OCI-LY3 (cell line): ENCODE data around the gene C12orf43.
A peak's percentile ranks its signal among the peaks of the same experiment; 100 is the strongest.

Experiments
- H2AFZ ChIP-seq: fragments of 200-600, 300-600 bp; shearing (Covaris generic); 2 replicates; pipeline ENCODE4 v1.6.0; 2014; ENCODE audit warnings: antibody characterized with exemption, low read depth, low read length
- H3K27ac ChIP-seq: fragments of 200-600, 300-600 bp; sonication (generic); 2 replicates; pipeline ENCODE4 v1.5.1; 2014; ENCODE audit warnings: mild to moderate bottlenecking, low read length, moderate library complexity, mixed read lengths
- H3K27me3 ChIP-seq: fragments of 200-600, 300-600 bp; sonication (generic); 2 replicates; pipeline ENCODE4 v1.6.1; 2014; ENCODE audit warnings: low read depth, low read length, mixed read lengths
- H3K36me3 ChIP-seq: fragments of 200-600, 300-600 bp; sonication (generic); replicated peaks from 2 replicates; pipeline ENCODE3; 2014; ENCODE audit warnings: low read depth, low read length, mixed read lengths
- H3K4me1 ChIP-seq: fragments of 300-600, 200-600 bp; sonication (generic); 2 replicates; pipeline ENCODE4 v1.6.1; 2014; ENCODE audit warnings: low read length, mixed read lengths
- H3K4me2 ChIP-seq: fragments of 200-600, 300-600 bp; sonication (generic); 2 replicates; pipeline ENCODE4 v1.6.1; 2014; ENCODE audit warnings: low read length, mixed read lengths
- H3K4me3 ChIP-seq: fragments of 300-600, 200-600 bp; sonication (generic); 2 replicates; pipeline ENCODE4 v1.5.1; 2014; ENCODE audit warnings: antibody characterized with exemption, mild to moderate bottlenecking, low read length, moderate library complexity
- H3K79me2 ChIP-seq: fragments of 300-600, 200-600 bp; shearing (Covaris generic); 2 replicates; pipeline ENCODE4 v1.6.1; 2014; ENCODE audit warnings: mild to moderate bottlenecking, low read length, mixed read lengths
- H3K9ac ChIP-seq: fragments of 300-600, 200-600 bp; shearing (Covaris generic); 2 replicates; pipeline ENCODE4 v1.6.0; 2014; ENCODE audit warnings: mild to moderate bottlenecking, low read length, moderate library complexity
- H3K9me3 ChIP-seq: fragments of 200-600, 300-600 bp; shearing (Covaris generic); 2 replicates; pipeline ENCODE4 v1.6.1; 2014; ENCODE audit warnings: low read length, mixed read lengths; ENCODE audit not compliant: insufficient read depth
- H4K20me1 ChIP-seq: fragments of 200-600, 300-600 bp; sonication (generic); 2 replicates; pipeline ENCODE4 v1.6.1; 2016; ENCODE audit warnings: low read length, mixed read lengths; ENCODE audit not compliant: insufficient read depth
- EZH2phosphoT487 ChIP-seq: fragments of 200-600 bp; shearing (Covaris generic); IDR thresholded peaks from 2 replicates; pipeline ENCODE4 v1.6.1; 2018; ENCODE audit warnings: antibody characterized with exemption, mixed run types, low read depth
- TF ChIP-seq, protein P1 (sequence below): fragments of 200-600, 300-600 bp; sonication (generic); IDR thresholded peaks from 2 replicates; pipeline ENCODE4 v1.5.1; 2014; ENCODE audit warnings: antibody characterized with exemption, low read length, low read depth

The C12orf43 gene

GRCh38 chr12:121013715-121014114 is 2.6 kb downstream of the C12orf43 start:
- Histone ChIP-seq H3K4me3 (no peak overlapping the region), H3K27me3 (no peaks in the 10 kb centered on the region)
- TF ChIP-seq, protein P1, sequence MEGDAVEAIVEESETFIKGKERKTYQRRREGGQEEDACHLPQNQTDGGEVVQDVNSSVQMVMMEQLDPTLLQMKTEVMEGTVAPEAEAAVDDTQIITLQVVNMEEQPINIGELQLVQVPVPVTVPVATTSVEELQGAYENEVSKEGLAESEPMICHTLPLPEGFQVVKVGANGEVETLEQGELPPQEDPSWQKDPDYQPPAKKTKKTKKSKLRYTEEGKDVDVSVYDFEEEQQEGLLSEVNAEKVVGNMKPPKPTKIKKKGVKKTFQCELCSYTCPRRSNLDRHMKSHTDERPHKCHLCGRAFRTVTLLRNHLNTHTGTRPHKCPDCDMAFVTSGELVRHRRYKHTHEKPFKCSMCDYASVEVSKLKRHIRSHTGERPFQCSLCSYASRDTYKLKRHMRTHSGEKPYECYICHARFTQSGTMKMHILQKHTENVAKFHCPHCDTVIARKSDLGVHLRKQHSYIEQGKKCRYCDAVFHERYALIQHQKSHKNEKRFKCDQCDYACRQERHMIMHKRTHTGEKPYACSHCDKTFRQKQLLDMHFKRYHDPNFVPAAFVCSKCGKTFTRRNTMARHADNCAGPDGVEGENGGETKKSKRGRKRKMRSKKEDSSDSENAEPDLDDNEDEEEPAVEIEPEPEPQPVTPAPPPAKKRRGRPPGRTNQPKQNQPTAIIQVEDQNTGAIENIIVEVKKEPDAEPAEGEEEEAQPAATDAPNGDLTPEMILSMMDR, result peak; percentile 26
- TF ChIP-seq EZH2phosphoT487, result no peak

DNA sequence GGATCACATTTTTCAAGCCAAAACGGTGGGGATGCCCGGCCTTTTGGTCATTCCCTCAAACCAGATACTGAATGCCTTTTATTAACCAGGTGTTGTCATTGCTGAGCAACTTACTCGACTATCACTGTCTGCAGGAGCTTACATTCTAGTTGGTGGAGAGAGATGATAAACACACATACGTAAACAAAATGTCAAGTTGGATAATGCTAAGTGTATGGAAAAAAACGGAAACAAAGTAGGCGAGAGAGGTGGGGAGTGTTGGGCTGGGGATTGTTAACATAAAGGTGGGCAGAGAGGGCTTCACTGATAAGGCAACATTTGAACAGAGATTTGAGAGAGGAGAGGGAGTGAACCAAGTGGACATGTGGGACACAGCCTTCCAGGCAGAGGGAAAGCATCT is 4.5 kb downstream of the C12orf43 start:
- H3K4me1 ChIP-seq, result peaks cover 8% of the 10 kb centered on the region
- no peak overlapping the region for H2AFZ ChIP-seq
- no peak overlapping the region for H3K4me2 ChIP-seq
- TF ChIP-seq, protein P1, result no peak
- no peak for TF ChIP-seq EZH2phosphoT487
- H3K27ac ChIP-seq, result no peak overlapping the region
- H3K9ac ChIP-seq, result no peak overlapping the region
- H4K20me1 ChIP-seq, result no peaks in the 10 kb centered on the region
- peaks cover 17% of the 10 kb centered on the region for H3K79me2 ChIP-seq
- no peak overlapping the region for H3K4me3 ChIP-seq
- H3K36me3 ChIP-seq, result peaks cover 29% of the 10 kb centered on the region
- no peaks in the 10 kb centered on the region for H3K9me3 ChIP-seq
- H3K27me3 ChIP-seq, result no peaks in the 10 kb centered on the region

More at GRCh38 chr12:121013715-121014114, 2.6 kb downstream of the C12orf43 start:
- Histone ChIP-seq H3K79me2 (peaks cover 17% of the 10 kb centered on the region), H3K9me3 (no peaks in the 10 kb centered on the region), H3K9ac (no peak overlapping the region), H2AFZ (no peak overlapping the region), H3K27ac (no peak overlapping the region), H4K20me1 (no peaks in the 10 kb centered on the region), H3K4me2 (no peak overlapping the region), H3K4me1 (peaks cover 8% of the 10 kb centered on the region), H3K36me3 (peaks cover 18% of the 10 kb centered on the region)

- Histone ChIP-seq H3K79me2 (peaks cover 13% of the 10 kb centered on the region), H3K9ac (no peak overlapping the region), H3K4me2 (no peak overlapping the region), H3K36me3 (peaks cover 29% of the 10 kb centered on the region), H2AFZ (no peak overlapping the region), H3K4me1 (peaks cover 8% of the 10 kb centered on the region), H3K27ac (no peak overlapping the region), H3K4me3 (no peak overlapping the region), H4K20me1 (no peaks in the 10 kb centered on the region), H3K27me3 (no peaks in the 10 kb centered on the region), H3K9me3 (no peaks in the 10 kb centered on the region)
- TF ChIP-seq EZH2phosphoT487, result no peak
- TF ChIP-seq, protein P1, result no peak
These were observed 5.4 kb downstream of the C12orf43 start for GRCh38 chr12:121010860-121011259.

GRCh38 chr12:121009741-121010140 is 6.5 kb downstream of the C12orf43 start:
- no peaks in the 10 kb centered on the region for H4K20me1 ChIP-seq
- no peak overlapping the region for H2AFZ ChIP-seq
- H3K79me2 ChIP-seq, result peaks cover 2% of the 10 kb centered on the region
- no peaks in the 10 kb centered on the region for H3K9me3 ChIP-seq
- H3K4me3 ChIP-seq, result no peak overlapping the region
- TF ChIP-seq, protein P1, result peak; percentile 27; the same call in 1 of the 2 replicates
- TF ChIP-seq EZH2phosphoT487, result no peak
- peaks cover 30% of the 10 kb centered on the region for H3K36me3 ChIP-seq
- no peak overlapping the region for H3K4me2 ChIP-seq
- H3K27ac ChIP-seq, result no peak overlapping the region
- no peaks in the 10 kb centered on the region for H3K27me3 ChIP-seq
- H3K4me1 ChIP-seq, result no peaks in the 10 kb centered on the region
- no peak overlapping the region for H3K9ac ChIP-seq
